H9 (cell line): ENCODE measurements around the gene PLCB1. TPM values are rescaled to one million over a fixed set of nuclear protein-coding genes. Genes with fewer than 3 reads are reported as not detected.

Source experiments
- DNase-seq: peaks from one replicate; pipeline ENCODE4 v3.0.0-alpha.2; 2017
- H2AFZ ChIP-seq: one replicate; pipeline ENCODE4 v1.6.1; 2013; ENCODE audit warnings: mild to moderate bottlenecking, low read length, control low read depth, moderate library complexity
- H2AK5ac ChIP-seq: 2 replicates; pipeline ENCODE4 v1.6.1; 2013; ENCODE audit warnings: low read length, control low read depth, mixed read lengths; ENCODE audit not compliant: insufficient read length
- H2BK120ac ChIP-seq: one replicate; pipeline ENCODE4 v1.6.1; 2013; ENCODE audit warnings: low read depth, mild to moderate bottlenecking, low read length, control low read depth, inconsistent platforms; ENCODE audit not compliant: poor library complexity, severe bottlenecking
- H2BK12ac ChIP-seq: 2 replicates; pipeline ENCODE4 v1.6.1; 2013; ENCODE audit warnings: low read length, control low read depth, mixed read lengths, low read depth; ENCODE audit not compliant: insufficient read length
- H2BK15ac ChIP-seq: 2 replicates; pipeline ENCODE4 v1.6.1; 2013; ENCODE audit warnings: low read depth, low read length, control low read depth
- H2BK20ac ChIP-seq: one replicate; pipeline ENCODE4 v1.6.1; 2013; ENCODE audit warnings: low read depth, mild to moderate bottlenecking, low read length, control low read depth, inconsistent platforms; ENCODE audit not compliant: poor library complexity, severe bottlenecking
- H2BK5ac ChIP-seq: 2 replicates; pipeline ENCODE4 v1.6.1; 2013; ENCODE audit warnings: low read length, control low read depth, mixed read lengths; ENCODE audit not compliant: insufficient read length
- H3K14ac ChIP-seq: 2 replicates; pipeline ENCODE4 v1.6.1; 2013; ENCODE audit warnings: low read length, control low read depth; ENCODE audit not compliant: insufficient read depth
- H3K18ac ChIP-seq: 2 replicates; pipeline ENCODE4 v1.6.1; 2013; ENCODE audit warnings: low read depth, mild to moderate bottlenecking, mixed read lengths, low read length, control low read depth; ENCODE audit not compliant: insufficient read length
- H3K23ac ChIP-seq: 2 replicates; pipeline ENCODE4 v1.6.1; 2013; ENCODE audit warnings: low read length, control low read depth, mixed read lengths, low read depth; ENCODE audit not compliant: insufficient read length
- H3K23me2 ChIP-seq: 2 replicates; pipeline ENCODE4 v1.6.1; 2013; ENCODE audit warnings: low read depth, mild to moderate bottlenecking, mixed read lengths, low read length, control low read depth; ENCODE audit not compliant: insufficient read length, poor library complexity, severe bottlenecking
- H3K27ac ChIP-seq: 2 replicates; pipeline ENCODE4 v1.5.1; 2013; ENCODE audit warnings: low read length, control low read depth, mixed read lengths, low read depth; ENCODE audit not compliant: insufficient read length
- H3K27me3 ChIP-seq: 2 replicates; pipeline ENCODE4 v1.6.1; 2013; ENCODE audit warnings: low read length, control low read depth, inconsistent platforms; ENCODE audit not compliant: insufficient read depth
- H3K4ac ChIP-seq: 2 replicates; pipeline ENCODE4 v1.6.1; 2013; ENCODE audit warnings: low read depth, mild to moderate bottlenecking, control low read depth, inconsistent platforms, low read length, moderate library complexity
- H3K4me1 ChIP-seq: 2 replicates; pipeline ENCODE4 v1.6.1; 2013; ENCODE audit warnings: low read length, control low read depth, inconsistent platforms; ENCODE audit not compliant: insufficient read depth
- H3K4me2 ChIP-seq: 2 replicates; pipeline ENCODE4 v1.6.1; 2013; ENCODE audit warnings: low read length, control low read depth, mixed read lengths; ENCODE audit not compliant: insufficient read length, insufficient read depth
- H3K56ac ChIP-seq: 2 replicates; pipeline ENCODE4 v1.6.1; 2013; ENCODE audit warnings: low read depth, mild to moderate bottlenecking, mixed read lengths, low read length, control low read depth; ENCODE audit not compliant: insufficient read length
- H3K79me1 ChIP-seq: 2 replicates; pipeline ENCODE4 v1.6.1; 2013; ENCODE audit warnings: low read depth, mild to moderate bottlenecking, moderate library complexity, low read length, control low read depth, inconsistent platforms; ENCODE audit not compliant: insufficient read depth, poor library complexity, severe bottlenecking
- H3K79me2 ChIP-seq: 2 replicates; pipeline ENCODE4 v1.6.1; 2013; ENCODE audit warnings: low read length, control low read depth, inconsistent platforms; ENCODE audit not compliant: insufficient read depth
- H3K9ac ChIP-seq: 2 replicates; pipeline ENCODE4 v1.6.1; 2013; ENCODE audit warnings: low read length, control low read depth, mixed read lengths; ENCODE audit not compliant: insufficient read length; ENCODE audit errors: extremely low read depth
- H3K9me3 ChIP-seq: one replicate; pipeline ENCODE4 v1.6.1; 2013; ENCODE audit warnings: low read depth, low read length, inconsistent platforms; ENCODE audit not compliant: control insufficient read depth
- H3T11ph ChIP-seq: one replicate; pipeline ENCODE4 v1.6.1; 2013; ENCODE audit warnings: mild to moderate bottlenecking, low read length, control low read depth, inconsistent platforms
- H4K20me1 ChIP-seq: one replicate; pipeline ENCODE4 v1.6.1; 2013; ENCODE audit not compliant: control insufficient read depth, insufficient read length, insufficient read depth
- H4K5ac ChIP-seq: 2 replicates; pipeline ENCODE4 v1.6.1; 2013; ENCODE audit warnings: low read depth, mild to moderate bottlenecking, mixed read lengths, low read length, control low read depth; ENCODE audit not compliant: insufficient read length
- H4K8ac ChIP-seq: replicated peaks from 2 replicates; pipeline ENCODE4 v1.6.1; 2013; ENCODE audit warnings: low read length, control low read depth, mixed read lengths, low read depth; ENCODE audit not compliant: insufficient read length
- H4K91ac ChIP-seq: 2 replicates; pipeline ENCODE4 v1.6.1; 2013; ENCODE audit warnings: low read depth, mild to moderate bottlenecking, moderate library complexity, mixed read lengths, low read length, control low read depth; ENCODE audit not compliant: insufficient read length
- H3K27ac Mint-ChIP-seq, 3 experiments: 2 replicates in 2 of 3; 3 replicates in 1 of 3; pipeline ENCODE4 v1.8.0; 2020 to 2021; ENCODE audit warnings: mixed read lengths in 3 of 3, mild to moderate bottlenecking in 1 of 3, moderate library complexity in 1 of 3
- H3K27me3 Mint-ChIP-seq: 2 replicates; pipeline ENCODE4 v1.8.0; 2021; ENCODE audit warnings: low read depth, mild to moderate bottlenecking, moderate library complexity, mixed read lengths
- H3K36me3 Mint-ChIP-seq, 3 experiments: 2 replicates in 2 of 3; 3 replicates in 1 of 3; pipeline ENCODE4 v1.8.0; 2020 to 2021; ENCODE audit warnings: low read depth in 3 of 3, mixed read lengths in 3 of 3; ENCODE audit not compliant: insufficient read depth in 1 of 3
- H3K4me1 Mint-ChIP-seq, 2 experiments: 2 replicates each; pipeline ENCODE4 v1.8.0; 2020; ENCODE audit warnings: mixed read lengths in 2 of 2
- H3K4me3 Mint-ChIP-seq, 2 experiments: 2 replicates in 1 of 2; 3 replicates in 1 of 2; pipeline ENCODE4 v1.8.0; 2020 to 2021; ENCODE audit warnings: mild to moderate bottlenecking in 2 of 2, mixed read lengths in 2 of 2, moderate library complexity in 1 of 2
- H3K9me3 Mint-ChIP-seq, 2 experiments: 2 replicates in 1 of 2; 3 replicates in 1 of 2; pipeline ENCODE4 v1.8.0; 2020; ENCODE audit warnings: mild to moderate bottlenecking in 2 of 2, mixed read lengths in 2 of 2, moderate library complexity in 1 of 2
- WGBS: extraction: QIAGEN DNeasy Blood & Tissue Kit; methylation state at CpG from one replicate; pipeline ENCODE4 v1.1.7; 2013; ENCODE audit warnings: missing lambda C conversion rate, low lambda C conversion rate, mixed read lengths; ENCODE audit not compliant: insufficient read length; ENCODE audit errors: extremely low coverage; 5-methylcytosine and 5-hydroxymethylcytosine counted together
- total RNA-seq: library from RNA; stranded (reverse); gene quantifications from 2 replicates; pipeline ENCODE4 v1.2.1, GENCODE V29; 2021
- TF ChIP-seq, protein P1 (sequence below): fragments of 200-600 bp; sonication (generic); conservative IDR thresholded peaks from 3 replicates; pipeline ENCODE4 v1.8.0; 2021; ENCODE audit warnings: antibody characterized with exemption, mild to moderate bottlenecking

The PLCB1 gene
- total RNA-seq, 1 experiment from 2014 or later, result 11.5 TPM

DNA sequence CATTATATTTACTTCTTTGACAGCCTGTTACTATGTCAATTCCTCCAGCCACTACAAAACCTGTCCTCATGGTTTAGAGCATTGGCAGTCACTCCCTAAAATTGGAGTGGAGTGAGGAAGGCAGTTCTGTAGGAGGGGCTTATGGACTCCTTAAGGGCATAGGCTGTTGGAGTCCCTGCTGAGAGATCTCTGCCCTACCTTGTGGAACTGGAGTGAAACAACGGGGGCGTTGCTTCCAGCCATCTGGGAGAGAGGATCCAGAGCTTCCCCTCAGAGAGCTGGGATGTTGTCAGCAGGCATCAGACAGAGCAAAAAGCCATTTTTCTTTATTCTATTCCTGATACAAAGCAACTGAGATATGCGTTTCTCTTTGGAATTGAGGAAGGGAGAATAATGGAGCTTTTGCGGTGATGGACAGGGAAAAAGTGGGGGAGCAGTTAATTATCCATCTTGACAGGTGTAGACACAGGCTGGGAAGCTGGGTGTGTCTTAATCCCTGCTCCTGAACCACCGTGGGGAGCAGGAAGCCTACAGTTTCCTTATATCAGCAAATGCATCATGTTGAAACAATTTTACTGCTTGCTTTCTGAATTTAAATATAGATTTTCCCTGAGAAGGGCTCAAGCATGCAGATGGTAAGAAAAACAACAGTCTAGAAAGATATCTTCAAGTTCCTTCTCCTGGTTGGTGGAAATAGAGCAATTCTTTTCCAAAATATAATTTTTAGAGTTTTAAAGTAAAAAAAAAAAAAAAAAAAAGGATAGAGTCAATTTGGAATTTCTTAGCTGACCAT is 402.5 kb downstream of the PLCB1 start:
- Histone ChIP-seq H3K14ac (no peak overlapping the region), H2AK5ac (no peak overlapping the region), H3K9ac (no peak overlapping the region), H4K5ac (no peak overlapping the region), H2BK120ac (no peak overlapping the region), H3K79me2 (no peaks in the 10 kb centered on the region), H2AFZ (no peak overlapping the region), H2BK12ac (no peak overlapping the region), H2BK20ac (no peak overlapping the region), H2BK15ac (no peak overlapping the region), H3K9me3 (no peaks in the 10 kb centered on the region), H3K4me2 (no peak overlapping the region), H3K4ac (no peak overlapping the region), H3K4me1 (no peaks in the 10 kb centered on the region), H3K23me2 (no peaks in the 10 kb centered on the region), H4K20me1 (no peaks in the 10 kb centered on the region), H3K79me1 (no peaks in the 10 kb centered on the region), H4K91ac (no peak overlapping the region), H3K27me3 (no peaks in the 10 kb centered on the region), H2BK5ac (no peak overlapping the region), H3T11ph (no peak overlapping the region), H3K18ac (no peak overlapping the region), H3K56ac (no peak overlapping the region), H3K27ac (no peak overlapping the region), H3K23ac (no peak overlapping the region), H4K8ac (no peak overlapping the region)
- H3K9me3 Mint-ChIP-seq, result no peaks in the 10 kb centered on the region
- WGBS, result no CpG with 5 or more reads among the region's 5 CpGs
- no peak overlapping the region for H3K4me3 Mint-ChIP-seq
- H3K27me3 Mint-ChIP-seq, result no peaks in the 10 kb centered on the region
- TF ChIP-seq, protein P1, sequence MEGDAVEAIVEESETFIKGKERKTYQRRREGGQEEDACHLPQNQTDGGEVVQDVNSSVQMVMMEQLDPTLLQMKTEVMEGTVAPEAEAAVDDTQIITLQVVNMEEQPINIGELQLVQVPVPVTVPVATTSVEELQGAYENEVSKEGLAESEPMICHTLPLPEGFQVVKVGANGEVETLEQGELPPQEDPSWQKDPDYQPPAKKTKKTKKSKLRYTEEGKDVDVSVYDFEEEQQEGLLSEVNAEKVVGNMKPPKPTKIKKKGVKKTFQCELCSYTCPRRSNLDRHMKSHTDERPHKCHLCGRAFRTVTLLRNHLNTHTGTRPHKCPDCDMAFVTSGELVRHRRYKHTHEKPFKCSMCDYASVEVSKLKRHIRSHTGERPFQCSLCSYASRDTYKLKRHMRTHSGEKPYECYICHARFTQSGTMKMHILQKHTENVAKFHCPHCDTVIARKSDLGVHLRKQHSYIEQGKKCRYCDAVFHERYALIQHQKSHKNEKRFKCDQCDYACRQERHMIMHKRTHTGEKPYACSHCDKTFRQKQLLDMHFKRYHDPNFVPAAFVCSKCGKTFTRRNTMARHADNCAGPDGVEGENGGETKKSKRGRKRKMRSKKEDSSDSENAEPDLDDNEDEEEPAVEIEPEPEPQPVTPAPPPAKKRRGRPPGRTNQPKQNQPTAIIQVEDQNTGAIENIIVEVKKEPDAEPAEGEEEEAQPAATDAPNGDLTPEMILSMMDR, result no peak
- H3K36me3 Mint-ChIP-seq, result no peaks in the 10 kb centered on the region
- DNase-seq, result peak; percentile 62
- peaks cover 6 to 7% of the 10 kb centered on the region in 2 experiments for H3K4me1 Mint-ChIP-seq
- H3K27ac Mint-ChIP-seq, result no peak overlapping the region
